GM10847 (cell line): Measurements from ENCODE around the gene GBP7.

Experiments
- POLR2A ChIP-seq: IDR thresholded peaks from 2 replicates; pipeline ENCODE4 v1.6.1; 2011; ENCODE audit not compliant: insufficient read length; ENCODE audit errors: extremely low read depth

GBP7 gene

DNA sequence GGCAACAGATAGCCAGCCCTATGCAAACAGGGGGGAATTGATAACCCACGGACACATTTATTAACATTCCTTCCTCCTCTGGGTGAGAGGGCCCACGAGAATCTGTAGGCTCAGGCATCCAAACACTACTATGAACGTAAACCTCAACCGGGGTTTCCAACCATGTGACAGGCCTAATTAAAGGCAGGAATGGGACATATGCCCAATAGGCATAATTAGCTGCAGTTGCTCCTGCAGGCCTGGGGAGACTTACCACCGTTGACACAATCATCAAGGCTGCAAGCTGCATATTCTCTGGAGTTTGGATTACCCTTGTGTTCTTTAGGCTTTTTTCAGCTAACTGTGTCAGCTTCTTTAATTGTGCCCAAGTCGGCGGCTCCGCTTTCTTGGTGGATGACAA lies 88.6 kb downstream of the GBP7 start:
- no peak for TF ChIP-seq POLR2A

DNA sequence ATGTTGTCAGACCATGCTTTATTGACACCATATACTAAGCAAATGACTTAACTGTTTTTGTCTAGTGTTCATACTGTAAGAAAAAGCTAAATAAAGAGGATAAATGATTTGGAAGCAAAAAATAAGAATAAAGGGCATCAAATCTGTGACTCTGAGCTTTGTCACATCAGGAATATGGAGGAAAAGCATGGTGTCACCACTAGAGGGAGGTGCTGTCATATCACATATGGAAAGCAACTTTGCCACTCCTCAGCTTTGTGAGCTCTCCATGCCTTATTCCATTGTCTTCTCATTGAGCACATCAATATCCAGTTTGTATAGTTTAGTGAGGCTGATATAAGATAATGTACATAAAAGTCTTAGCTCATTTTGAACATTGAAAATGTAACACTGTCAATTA lies 90.0 kb downstream of the GBP7 start:
- no peak for TF ChIP-seq POLR2A
